ENCODE measurements around the gene WNT3A. TPM values are rescaled to one million over a fixed set of nuclear protein-coding genes. Genes with fewer than 3 reads are reported as not detected.
"Not testable (repeated sequence)": the region's sequence is repeated elsewhere in the genome, so short reads cannot be mapped to it uniquely, and the experiment has no call there.

WNT3A gene, protein sequence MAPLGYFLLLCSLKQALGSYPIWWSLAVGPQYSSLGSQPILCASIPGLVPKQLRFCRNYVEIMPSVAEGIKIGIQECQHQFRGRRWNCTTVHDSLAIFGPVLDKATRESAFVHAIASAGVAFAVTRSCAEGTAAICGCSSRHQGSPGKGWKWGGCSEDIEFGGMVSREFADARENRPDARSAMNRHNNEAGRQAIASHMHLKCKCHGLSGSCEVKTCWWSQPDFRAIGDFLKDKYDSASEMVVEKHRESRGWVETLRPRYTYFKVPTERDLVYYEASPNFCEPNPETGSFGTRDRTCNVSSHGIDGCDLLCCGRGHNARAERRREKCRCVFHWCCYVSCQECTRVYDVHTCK
- total RNA-seq = not detected in 2 replicates

- DNase-seq (ENCODE audit: low spot score) = no peak
- no peak within 1 kb of the TSS for H3K27ac Mint-ChIP-seq
- intact Hi-C loops (cut with micrococcal nuclease) = no loop called here
Observed at GRCh38 chr1:228006786-228007048, at the start of gene WNT3A. TSS of gene WNT3A (plus strand) at chr1:228006998. CDS start at chr1:228007129, 131 bp downstream.

DNA sequence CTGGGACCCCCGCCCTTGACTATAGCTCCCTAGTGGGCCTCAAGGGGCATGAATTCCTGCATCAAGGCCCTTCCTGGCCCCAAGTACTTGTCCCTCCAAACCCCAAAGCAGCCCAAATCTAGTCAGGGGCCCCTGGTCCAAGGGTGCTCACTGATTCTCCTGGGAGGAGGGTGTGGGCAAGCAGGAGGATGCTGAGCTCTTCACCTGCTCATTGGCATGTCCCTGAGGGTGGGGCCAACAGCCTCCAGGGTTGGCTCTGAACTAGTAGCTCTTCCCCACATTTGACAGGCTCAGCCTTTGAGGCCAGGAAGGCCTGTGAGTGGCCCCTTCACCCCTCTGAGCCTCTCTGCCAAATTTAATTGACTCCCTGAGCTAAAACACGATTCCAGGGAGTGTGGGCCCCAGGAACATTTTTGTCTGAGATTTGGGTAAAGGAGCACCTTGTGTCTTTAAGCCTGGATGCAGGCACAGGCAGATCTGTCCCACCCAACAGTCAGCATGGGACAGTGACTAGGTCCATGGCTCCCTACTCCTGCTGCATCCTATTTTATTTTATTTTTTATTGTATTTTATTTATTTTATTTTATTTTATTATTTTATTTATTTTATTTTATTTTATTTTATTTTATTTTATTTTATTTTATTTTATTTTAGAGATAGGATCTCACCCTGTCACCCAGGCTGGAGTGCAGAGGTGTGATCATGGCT is 48.0 kb upstream of the WNT3A start:
- H3K9me3 Mint-ChIP-seq = no peaks in the 10 kb centered on the region
- no peak overlapping the region for H3K4me3 Mint-ChIP-seq (ENCODE audit: low read depth)
- DNase-seq (ENCODE audit: low spot score) = no peak
- H3K27me3 Mint-ChIP-seq (ENCODE audit: low read depth) = peaks cover 33% of the 10 kb centered on the region
- peaks cover 10% of the 10 kb centered on the region for H3K4me1 Mint-ChIP-seq (ENCODE audit: low read depth)
- no peak overlapping the region for H3K27ac Mint-ChIP-seq
- intact Hi-C loops (cut with micrococcal nuclease) = no loop called here
- no peaks in the 10 kb centered on the region for H3K36me3 Mint-ChIP-seq (ENCODE audit: low read depth)

More at GRCh38 chr1:228006786-228007048, at the start of gene WNT3A:
- H3K36me3 Mint-ChIP-seq (ENCODE audit: low read depth) = no peaks in the 10 kb centered on the region
- peaks cover 5% of the 10 kb centered on the region for H3K4me1 Mint-ChIP-seq (ENCODE audit: low read depth)
- H3K4me3 Mint-ChIP-seq (ENCODE audit: low read depth) = no peak within 1 kb of the TSS
- no peaks in the 10 kb centered on the region for H3K9me3 Mint-ChIP-seq
- peaks cover 61% of the 10 kb centered on the region for H3K27me3 Mint-ChIP-seq (ENCODE audit: low read depth)

GRCh38 chr1:227959325-227959860 is 47.4 kb upstream of the WNT3A start:
- DNase-seq (ENCODE audit: low spot score) = no peak
- intact Hi-C loops (cut with micrococcal nuclease) = no loop called here
- Mint-ChIP-seq H3K9me3 (no peaks in the 10 kb centered on the region), H3K4me1 (ENCODE audit: low read depth) (peaks cover 10% of the 10 kb centered on the region), H3K27ac (no peak overlapping the region), H3K36me3 (ENCODE audit: low read depth) (no peaks in the 10 kb centered on the region), H3K27me3 (ENCODE audit: low read depth) (peaks cover 30% of the 10 kb centered on the region), H3K4me3 (ENCODE audit: low read depth) (no peak overlapping the region)

GRCh38 chr1:227961651-227962466 is 44.9 kb upstream of the WNT3A start:
- DNase-seq (ENCODE audit: low spot score) = no peak
- Mint-ChIP-seq H3K4me1 (ENCODE audit: low read depth) (peaks cover 10% of the 10 kb centered on the region), H3K27ac (no peak overlapping the region), H3K9me3 (no peaks in the 10 kb centered on the region), H3K36me3 (ENCODE audit: low read depth) (no peaks in the 10 kb centered on the region), H3K27me3 (ENCODE audit: low read depth) (peaks cover 15% of the 10 kb centered on the region), H3K4me3 (ENCODE audit: low read depth) (no peak overlapping the region)
- intact Hi-C loops (cut with micrococcal nuclease) = no loop called here

GRCh38 chr1:227966733-227967132 is 40.1 kb upstream of the WNT3A start:
- H3K4me1 Mint-ChIP-seq (ENCODE audit: low read depth); H3K9me3 Mint-ChIP-seq; H3K27me3 Mint-ChIP-seq (ENCODE audit: low read depth); DNase-seq (ENCODE audit: low spot score); H3K36me3 Mint-ChIP-seq (ENCODE audit: low read depth); H3K27ac Mint-ChIP-seq; H3K4me3 Mint-ChIP-seq (ENCODE audit: low read depth); intact Hi-C loops (cut with micrococcal nuclease): not testable (repeated sequence)

GRCh38 chr1:227967815-227968214 is 39.0 kb upstream of the WNT3A start:
- H3K36me3 Mint-ChIP-seq (ENCODE audit: low read depth); H3K4me3 Mint-ChIP-seq (ENCODE audit: low read depth); H3K27me3 Mint-ChIP-seq (ENCODE audit: low read depth); H3K9me3 Mint-ChIP-seq; intact Hi-C loops (cut with micrococcal nuclease); H3K4me1 Mint-ChIP-seq (ENCODE audit: low read depth); H3K27ac Mint-ChIP-seq; DNase-seq (ENCODE audit: low spot score): not testable (repeated sequence)

DNA sequence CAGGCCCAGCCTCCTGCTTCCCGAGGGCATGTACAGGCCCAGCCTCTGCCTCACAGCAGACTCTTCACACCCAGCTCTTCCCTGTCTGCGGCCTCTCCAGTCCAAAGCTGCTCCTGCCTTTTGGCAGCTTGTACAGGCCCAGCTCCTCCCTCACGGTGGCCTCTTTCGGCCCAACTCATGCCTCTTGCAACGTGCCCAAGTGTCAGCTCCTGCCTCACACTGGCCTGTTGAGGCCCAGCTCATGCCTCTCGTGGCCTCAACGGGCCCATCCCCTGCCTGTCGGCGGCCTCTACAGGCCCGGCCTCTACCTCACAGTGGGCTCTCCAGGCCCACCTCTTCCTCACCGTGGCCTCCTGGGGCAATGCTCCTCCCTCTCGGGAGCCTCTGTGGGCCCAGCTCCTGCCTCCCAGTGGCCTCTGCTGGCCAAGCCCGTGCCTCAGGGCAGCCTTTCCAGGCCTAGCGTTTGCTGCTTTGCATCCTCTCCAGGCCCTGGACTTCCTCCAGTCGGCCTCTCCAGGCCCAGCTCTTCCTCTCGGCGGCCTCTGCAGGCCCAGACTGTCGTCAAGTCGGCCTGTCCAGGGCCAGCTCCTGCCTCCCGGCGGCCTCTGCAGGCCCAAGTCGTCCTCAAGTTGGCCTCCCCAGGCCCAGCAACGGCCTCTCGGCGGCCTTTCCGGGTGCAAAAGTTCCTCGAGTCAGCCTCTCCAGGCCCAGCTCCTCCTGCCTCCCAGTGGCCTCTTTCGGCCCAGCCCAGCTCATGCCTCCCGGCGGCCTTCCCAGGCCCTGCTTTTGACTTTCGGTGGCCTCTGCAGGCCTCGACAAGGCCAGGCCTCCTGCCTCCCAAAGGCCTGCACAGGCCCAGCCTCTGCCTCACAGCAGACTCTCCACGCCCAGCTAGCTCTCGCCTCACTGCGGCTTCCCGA is 36.5 kb upstream of the WNT3A start:
- H3K9me3 Mint-ChIP-seq; H3K27ac Mint-ChIP-seq; H3K4me3 Mint-ChIP-seq (ENCODE audit: low read depth); H3K27me3 Mint-ChIP-seq (ENCODE audit: low read depth); H3K4me1 Mint-ChIP-seq (ENCODE audit: low read depth); DNase-seq (ENCODE audit: low spot score); H3K36me3 Mint-ChIP-seq (ENCODE audit: low read depth); intact Hi-C loops (cut with micrococcal nuclease): not testable (repeated sequence)

GRCh38 chr1:227971216-227971615 is 35.6 kb upstream of the WNT3A start:
- H3K27me3 Mint-ChIP-seq (ENCODE audit: low read depth); DNase-seq (ENCODE audit: low spot score); H3K4me3 Mint-ChIP-seq (ENCODE audit: low read depth); intact Hi-C loops (cut with micrococcal nuclease); H3K4me1 Mint-ChIP-seq (ENCODE audit: low read depth); H3K27ac Mint-ChIP-seq; H3K9me3 Mint-ChIP-seq; H3K36me3 Mint-ChIP-seq (ENCODE audit: low read depth): not testable (repeated sequence)

DNA sequence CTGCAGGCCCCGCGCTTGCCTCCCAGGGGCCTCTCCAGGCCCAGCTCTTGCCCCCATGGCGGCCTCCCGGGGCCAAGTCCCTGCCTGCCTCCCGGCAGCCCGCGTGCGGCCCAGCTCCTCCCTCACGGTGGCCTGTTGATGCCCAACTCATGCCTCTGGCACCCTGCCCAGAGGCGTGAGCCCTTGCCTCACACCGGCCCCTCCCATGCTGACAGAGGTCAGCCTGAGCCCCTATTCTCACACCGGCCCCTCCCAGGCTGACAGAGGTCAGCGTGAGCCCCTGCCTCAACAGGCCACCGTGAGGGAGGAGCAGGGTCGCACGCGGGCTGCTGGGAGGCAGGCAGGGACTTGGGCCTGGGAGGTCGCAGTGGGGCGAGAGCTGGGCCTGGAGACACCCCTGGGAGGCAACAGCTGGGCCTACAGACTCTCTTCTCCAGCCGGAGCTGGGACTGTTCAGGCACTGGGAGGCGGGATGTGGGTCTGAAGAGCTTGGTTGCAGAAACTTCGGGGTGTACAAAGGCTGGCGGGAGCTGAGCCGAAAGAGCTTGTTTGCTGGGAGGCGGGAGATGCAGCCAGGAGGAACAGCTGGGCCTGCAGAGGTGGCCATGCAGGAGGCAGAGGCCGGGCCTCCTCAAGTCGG is 35.0 kb upstream of the WNT3A start:
- intact Hi-C loops (cut with micrococcal nuclease); H3K36me3 Mint-ChIP-seq (ENCODE audit: low read depth); H3K27me3 Mint-ChIP-seq (ENCODE audit: low read depth); H3K27ac Mint-ChIP-seq; H3K4me3 Mint-ChIP-seq (ENCODE audit: low read depth); H3K9me3 Mint-ChIP-seq; H3K4me1 Mint-ChIP-seq (ENCODE audit: low read depth); DNase-seq (ENCODE audit: low spot score): not testable (repeated sequence)

GRCh38 chr1:227972283-227972679 is 34.5 kb upstream of the WNT3A start:
- H3K36me3 Mint-ChIP-seq (ENCODE audit: low read depth); DNase-seq (ENCODE audit: low spot score); H3K4me3 Mint-ChIP-seq (ENCODE audit: low read depth); H3K9me3 Mint-ChIP-seq; H3K27me3 Mint-ChIP-seq (ENCODE audit: low read depth); H3K4me1 Mint-ChIP-seq (ENCODE audit: low read depth); H3K27ac Mint-ChIP-seq; intact Hi-C loops (cut with micrococcal nuclease): not testable (repeated sequence)

DNA sequence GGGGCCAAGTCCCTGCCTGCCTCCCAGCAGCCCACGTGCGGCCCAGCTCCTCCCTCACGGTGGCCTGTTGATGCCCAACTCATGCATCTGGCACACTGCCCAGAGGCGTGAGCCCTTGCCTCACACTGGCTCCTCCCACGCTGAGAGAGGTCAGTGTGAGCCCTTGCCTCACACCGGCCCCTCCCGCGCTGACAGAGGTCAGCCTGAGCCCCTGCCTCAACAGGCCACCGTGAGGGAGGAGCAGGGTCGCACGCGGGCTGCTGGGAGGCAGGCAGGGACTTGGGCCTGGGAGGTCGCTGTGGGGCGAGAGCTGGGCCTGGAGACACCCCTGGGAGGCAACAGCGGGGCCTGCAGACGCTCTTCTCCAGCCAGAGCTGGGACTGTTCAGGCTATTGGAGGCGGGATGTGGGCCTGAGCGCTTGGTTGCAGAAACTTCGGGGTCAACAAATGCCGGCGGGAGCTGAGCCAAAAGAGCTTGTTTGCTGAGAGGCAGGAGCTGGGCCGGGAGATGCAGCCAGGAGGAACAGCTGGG is 33.9 kb upstream of the WNT3A start:
- H3K4me1 Mint-ChIP-seq (ENCODE audit: low read depth); H3K9me3 Mint-ChIP-seq; H3K4me3 Mint-ChIP-seq (ENCODE audit: low read depth); H3K36me3 Mint-ChIP-seq (ENCODE audit: low read depth); DNase-seq (ENCODE audit: low spot score); H3K27ac Mint-ChIP-seq; H3K27me3 Mint-ChIP-seq (ENCODE audit: low read depth); intact Hi-C loops (cut with micrococcal nuclease): not testable (repeated sequence)

Measured in activated T-helper 2 cell treated with anti-CD3 and anti-CD28 coated beads, Interferon-gamma antibody, Interleukin-2, Interleukin-4, amounts not matched to agents 10 μg/mL and 5 μg/mL and 100 μg/mL, durations not matched to agents 14 hours and 24 hours and 36 hours (primary cell).